HepG2 (cell line): ENCODE results near the gene PBX1. TPM values are rescaled to one million over a fixed set of nuclear protein-coding genes. Genes with fewer than 3 reads are reported as not detected.

Source experiments
- ATAC-seq: fragments of 200-7000 bp; cut with Tn5 transposase; 3 replicates; pipeline ENCODE4 v1.9.1; 2020; ENCODE audit warnings: mild to moderate bottlenecking, moderate library complexity
- BruUV-seq: library from RNA; stranded (reverse); fragments of 400-500 nt; replicated peaks from 2 replicates; lab custom pipeline; 2021; lab: Mats Ljungman, UMichigan
- CTCF ChIA-PET: fragments of 300-600 bp; formaldehyde crosslinking; extraction: SDS; loops from one replicate; lab custom pipeline; 2021; ENCODE audit warnings: low total read pairs, inconsistent platforms, low intra/inter-chr PET ratio; lab: Yijun Ruan, JAX
- POLR2A ChIA-PET: fragments of 350-600 bp; sonication (Branson Sonifier 250); formaldehyde crosslinking; loops from one replicate; lab custom pipeline; 2020; ENCODE audit warnings: antibody characterized with exemption, inconsistent platforms; lab: Yijun Ruan, JAX
- DNase-seq: peaks from one replicate; pipeline ENCODE4 v3.0.0-alpha.2; 2015; ENCODE audit warnings: low spot score
- FAIRE-seq: peaks from 3 replicates; lab custom pipeline; 2011; peaks lifted over from hg19 to GRCh38; lab: Jason Lieb, UNC
- H2AFZ ChIP-seq: one replicate; pipeline ENCODE4 v1.6.1; 2011; ENCODE audit warnings: low read length, inconsistent platforms
- H3K27ac ChIP-seq: fragments of 300-600 bp; 3 replicates; pipeline ENCODE4 v1.8.0; 2011; ENCODE audit warnings: mixed run types, mild to moderate bottlenecking, mixed read lengths, low read length, inconsistent platforms; ENCODE audit not compliant: insufficient read depth; ENCODE audit errors: extremely low read length
- H3K27me3 ChIP-seq, 2 experiments: fragments of 200-600 bp in 1 of 2; 2 replicates in 1 of 2; 3 replicates in 1 of 2; pipeline versions ENCODE4 v1.6.0 to v1.8.0; 2011; ENCODE audit warnings: low read length in 2 of 2, mild to moderate bottlenecking in 2 of 2, moderate library complexity in 2 of 2, inconsistent platforms in 1 of 2; ENCODE audit not compliant: insufficient read depth in 2 of 2, control insufficient read depth in 1 of 2
- H3K36me3 ChIP-seq, 2 experiments: fragments of 200-600 bp in 1 of 2; replicated peaks in 1 of 2; 2 replicates in 1 of 2; 3 replicates in 1 of 2; pipeline versions ENCODE4 v1.5.1 to v1.8.0; 2011; ENCODE audit warnings: low read length in 2 of 2, inconsistent platforms in 1 of 2; ENCODE audit not compliant: insufficient read depth in 2 of 2, control insufficient read depth in 1 of 2
- H3K4me1 ChIP-seq: 2 replicates; pipeline ENCODE4 v1.5.1; 2012; ENCODE audit warnings: low read length, inconsistent platforms; ENCODE audit not compliant: insufficient read depth
- H3K4me2 ChIP-seq: 2 replicates; pipeline ENCODE4 v1.6.0; 2011; ENCODE audit warnings: low read depth, low read length, inconsistent platforms
- H3K4me3 ChIP-seq, 3 experiments: fragments of 200-600 bp in 1 of 3; sonication (generic), shearing (Covaris generic) in 1 of 3; replicated peaks in 1 of 3; 2 replicates each; pipeline ENCODE4 v1.5.1; 2011 to 2016; ENCODE audit warnings: low read length in 3 of 3, inconsistent platforms in 2 of 3, low read depth in 2 of 3, mild to moderate bottlenecking in 2 of 3, control low read depth in 1 of 3, mixed read lengths in 1 of 3; ENCODE audit not compliant: insufficient read depth in 1 of 3
- H3K79me2 ChIP-seq: one replicate; pipeline ENCODE4 v1.6.1; 2011; ENCODE audit warnings: low read length, inconsistent platforms; ENCODE audit not compliant: insufficient read depth
- H3K9ac ChIP-seq: 2 replicates; pipeline ENCODE4 v1.6.0; 2011; ENCODE audit warnings: mild to moderate bottlenecking, low read depth, low read length, inconsistent platforms; ENCODE audit not compliant: insufficient read depth
- H3K9me3 ChIP-seq: 2 replicates; pipeline ENCODE4 v1.5.1; 2012; ENCODE audit warnings: mild to moderate bottlenecking, low read length
- H4K20me1 ChIP-seq: 2 replicates; pipeline ENCODE4 v1.6.0; 2011; ENCODE audit warnings: inconsistent platforms, mild to moderate bottlenecking, low read length, moderate library complexity; ENCODE audit not compliant: insufficient read depth
- KLF15 ChIP-seq: sonication (generic); formaldehyde crosslinking; IDR thresholded peaks from 2 replicates; pipeline ENCODE4 v1.8.1; 2023; ENCODE audit warnings: borderline replicate concordance, mild to moderate bottlenecking, inconsistent platforms, missing genetic modification reagents, mixed read lengths
- MIXL1 ChIP-seq: IDR thresholded peaks from 2 replicates; pipeline ENCODE4 v1.6.1; 2016
- RARA ChIP-seq: IDR thresholded peaks from 2 replicates; pipeline ENCODE4 v1.6.1; 2016; ENCODE audit warnings: missing genetic modification reagents, missing compliant biosample characterization
- ZEB1 ChIP-seq: IDR thresholded peaks from 2 replicates; pipeline ENCODE4 v1.6.1; 2012; ENCODE audit warnings: mild to moderate bottlenecking, low read depth, inconsistent platforms; ENCODE audit not compliant: insufficient replicate concordance
- ZNF772 ChIP-seq: sonication (generic); formaldehyde crosslinking; IDR thresholded peaks from 2 replicates; pipeline ENCODE4 v1.5.0; 2020; ENCODE audit warnings: mild to moderate bottlenecking, missing genetic modification reagents
- WGBS: methylation state at CpG from one replicate; pipeline ENCODE4 v1.1.6; 2017; ENCODE audit warnings: low lambda C conversion rate; 5-methylcytosine and 5-hydroxymethylcytosine counted together
- in situ Hi-C: cut with HindIII; loops from 2 replicates; pipeline ENCODE4 v1.10.0; 2017; ENCODE audit warnings: low pct_unique_long_range_greater_than_20kb; ENCODE audit not compliant: extremely low pct_ligation_motif_present
- intact Hi-C: fragments of 100-400 bp; cut with micrococcal nuclease; formaldehyde crosslinking; loops from one replicate; pipeline ENCODE4 v1.10.0; 2022; ENCODE audit not compliant: unreplicated experiment
- polyA plus RNA-seq, 8 experiments: library from polyadenylated mRNA; depleted of rRNA in 3 of 8; stranded (reverse) in 7 of 8; unstranded in 1 of 8; fragments of >200 nt; fragmentation: Illumina TruSeq in 4 of 8; extraction: Trizol in 4 of 8; gene quantifications; 2 replicates each; pipeline versions ENCODE4 v1.2.1 to v1.2.3, GENCODE V29; 2011 to 2016; ENCODE audit warnings: low read depth in 4 of 8, missing spikeins in 1 of 8, mixed read lengths in 1 of 8; ENCODE audit not compliant: insufficient read depth in 1 of 8
- total RNA-seq, 5 experiments: library from RNA; depleted of rRNA; stranded (reverse); fragments of >200 nt; fragmentation: Illumina TruSeq; extraction: Trizol; gene quantifications; 2 replicates each; pipeline ENCODE4 v1.2.3, GENCODE V29; 2016; ENCODE audit warnings: low read depth in 1 of 5
- TF ChIP-seq, protein P1 (sequence below): sonication (generic); formaldehyde crosslinking; IDR thresholded peaks from 2 replicates; pipeline ENCODE4 v1.4.0; 2020; ENCODE audit warnings: missing genetic modification reagents
- TF ChIP-seq, protein P2 (sequence below): sonication (generic); formaldehyde crosslinking; IDR thresholded peaks from 2 replicates; pipeline ENCODE4 v1.4.0; 2020; ENCODE audit warnings: missing genetic modification reagents
- TF ChIP-seq, protein P3 (sequence below): sonication (generic); formaldehyde crosslinking; IDR thresholded peaks from 2 replicates; pipeline ENCODE4 v1.8.1; 2023; ENCODE audit warnings: mild to moderate bottlenecking, missing genetic modification reagents

PBX1 gene
- total and polyA plus RNA-seq, 2 of the 13 experiments (the other 11 are each of a cell fraction or from before 2014, with no cell fraction given): 0.24 TPM; not detected in 1

DNA sequence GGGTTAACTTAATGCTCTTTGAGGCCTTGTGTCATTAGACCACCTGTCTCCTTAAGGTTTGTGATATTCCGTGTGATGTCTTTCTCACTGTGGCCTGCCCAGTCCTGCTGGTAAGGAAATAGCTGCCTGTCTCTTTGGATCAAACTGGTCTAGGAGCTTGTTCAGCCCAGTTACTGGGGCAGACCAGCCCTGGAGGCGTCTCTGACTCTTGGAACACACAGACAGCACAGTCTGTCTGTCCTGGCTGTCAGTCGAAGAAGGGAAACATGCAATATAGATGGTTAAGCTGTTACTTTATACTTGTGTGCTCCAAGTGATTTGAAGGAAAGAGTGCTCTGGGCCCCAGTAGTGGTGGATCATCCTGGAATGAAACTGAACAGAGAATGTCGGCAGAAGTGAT lies 20.4 kb downstream of the PBX1 start:
- POLR2A ChIA-PET: no interaction called here
- H3K4me3 ChIP-seq: no peak overlapping the region
- no peaks in the 10 kb centered on the region for H3K4me1 ChIP-seq
- no peak for ATAC-seq
- H3K9ac ChIP-seq: no peak overlapping the region
- intact Hi-C loops: no loop called here
- no peak overlapping the region for H2AFZ ChIP-seq
- 13% methylated on average over 4 of the region's 4 CpGs for WGBS
- no peak for DNase-seq
- H3K79me2 ChIP-seq: no peaks in the 10 kb centered on the region
- H4K20me1 ChIP-seq: no peaks in the 10 kb centered on the region
- H3K9me3 ChIP-seq: no peaks in the 10 kb centered on the region
- H3K27ac ChIP-seq: no peak overlapping the region
- no peak for FAIRE-seq
- no peak for TF ChIP-seq RARA (CRISPR knock-in tag)
- TF ChIP-seq, protein P1, sequence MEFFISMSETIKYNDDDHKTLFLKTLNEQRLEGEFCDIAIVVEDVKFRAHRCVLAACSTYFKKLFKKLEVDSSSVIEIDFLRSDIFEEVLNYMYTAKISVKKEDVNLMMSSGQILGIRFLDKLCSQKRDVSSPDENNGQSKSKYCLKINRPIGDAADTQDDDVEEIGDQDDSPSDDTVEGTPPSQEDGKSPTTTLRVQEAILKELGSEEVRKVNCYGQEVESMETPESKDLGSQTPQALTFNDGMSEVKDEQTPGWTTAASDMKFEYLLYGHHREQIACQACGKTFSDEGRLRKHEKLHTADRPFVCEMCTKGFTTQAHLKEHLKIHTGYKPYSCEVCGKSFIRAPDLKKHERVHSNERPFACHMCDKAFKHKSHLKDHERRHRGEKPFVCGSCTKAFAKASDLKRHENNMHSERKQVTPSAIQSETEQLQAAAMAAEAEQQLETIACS: no peak
- no peak for TF ChIP-seq KLF15
- no peak for TF ChIP-seq ZEB1
- no peak for TF ChIP-seq MIXL1 (CRISPR knock-in tag)
- TF ChIP-seq, protein P2, sequence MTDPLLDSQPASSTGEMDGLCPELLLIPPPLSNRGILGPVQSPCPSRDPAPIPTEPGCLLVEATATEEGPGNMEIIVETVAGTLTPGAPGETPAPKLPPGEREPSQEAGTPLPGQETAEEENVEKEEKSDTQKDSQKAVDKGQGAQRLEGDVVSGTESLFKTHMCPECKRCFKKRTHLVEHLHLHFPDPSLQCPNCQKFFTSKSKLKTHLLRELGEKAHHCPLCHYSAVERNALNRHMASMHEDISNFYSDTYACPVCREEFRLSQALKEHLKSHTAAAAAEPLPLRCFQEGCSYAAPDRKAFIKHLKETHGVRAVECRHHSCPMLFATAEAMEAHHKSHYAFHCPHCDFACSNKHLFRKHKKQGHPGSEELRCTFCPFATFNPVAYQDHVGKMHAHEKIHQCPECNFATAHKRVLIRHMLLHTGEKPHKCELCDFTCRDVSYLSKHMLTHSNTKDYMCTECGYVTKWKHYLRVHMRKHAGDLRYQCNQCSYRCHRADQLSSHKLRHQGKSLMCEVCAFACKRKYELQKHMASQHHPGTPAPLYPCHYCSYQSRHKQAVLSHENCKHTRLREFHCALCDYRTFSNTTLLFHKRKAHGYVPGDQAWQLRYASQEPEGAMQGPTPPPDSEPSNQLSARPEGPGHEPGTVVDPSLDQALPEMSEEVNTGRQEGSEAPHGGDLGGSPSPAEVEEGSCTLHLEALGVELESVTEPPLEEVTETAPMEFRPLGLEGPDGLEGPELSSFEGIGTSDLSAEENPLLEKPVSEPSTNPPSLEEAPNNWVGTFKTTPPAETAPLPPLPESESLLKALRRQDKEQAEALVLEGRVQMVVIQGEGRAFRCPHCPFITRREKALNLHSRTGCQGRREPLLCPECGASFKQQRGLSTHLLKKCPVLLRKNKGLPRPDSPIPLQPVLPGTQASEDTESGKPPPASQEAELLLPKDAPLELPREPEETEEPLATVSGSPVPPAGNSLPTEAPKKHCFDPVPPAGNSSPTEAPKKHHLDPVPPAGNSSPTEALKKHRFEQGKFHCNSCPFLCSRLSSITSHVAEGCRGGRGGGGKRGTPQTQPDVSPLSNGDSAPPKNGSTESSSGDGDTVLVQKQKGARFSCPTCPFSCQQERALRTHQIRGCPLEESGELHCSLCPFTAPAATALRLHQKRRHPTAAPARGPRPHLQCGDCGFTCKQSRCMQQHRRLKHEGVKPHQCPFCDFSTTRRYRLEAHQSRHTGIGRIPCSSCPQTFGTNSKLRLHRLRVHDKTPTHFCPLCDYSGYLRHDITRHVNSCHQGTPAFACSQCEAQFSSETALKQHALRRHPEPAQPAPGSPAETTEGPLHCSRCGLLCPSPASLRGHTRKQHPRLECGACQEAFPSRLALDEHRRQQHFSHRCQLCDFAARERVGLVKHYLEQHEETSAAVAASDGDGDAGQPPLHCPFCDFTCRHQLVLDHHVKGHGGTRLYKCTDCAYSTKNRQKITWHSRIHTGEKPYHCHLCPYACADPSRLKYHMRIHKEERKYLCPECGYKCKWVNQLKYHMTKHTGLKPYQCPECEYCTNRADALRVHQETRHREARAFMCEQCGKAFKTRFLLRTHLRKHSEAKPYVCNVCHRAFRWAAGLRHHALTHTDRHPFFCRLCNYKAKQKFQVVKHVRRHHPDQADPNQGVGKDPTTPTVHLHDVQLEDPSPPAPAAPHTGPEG (CRISPR knock-in tag): no peak
- TF ChIP-seq ZNF772: no peak
- TF ChIP-seq, protein P3, sequence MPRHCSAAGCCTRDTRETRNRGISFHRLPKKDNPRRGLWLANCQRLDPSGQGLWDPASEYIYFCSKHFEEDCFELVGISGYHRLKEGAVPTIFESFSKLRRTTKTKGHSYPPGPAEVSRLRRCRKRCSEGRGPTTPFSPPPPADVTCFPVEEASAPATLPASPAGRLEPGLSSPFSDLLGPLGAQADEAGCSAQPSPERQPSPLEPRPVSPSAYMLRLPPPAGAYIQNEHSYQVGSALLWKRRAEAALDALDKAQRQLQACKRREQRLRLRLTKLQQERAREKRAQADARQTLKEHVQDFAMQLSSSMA: no peak
- TF ChIP-seq, all 625 proteins: peak for 0
- in situ Hi-C loops: no loop called here
- Histone ChIP-seq H3K36me3 (no peaks in the 10 kb centered on the region), H3K27me3 (no peaks in the 10 kb centered on the region), H3K4me2 (no peak overlapping the region)
- no TSS peak for BruUV-seq
- CTCF ChIA-PET: no interaction called here
